Stimulated activated CD8-positive, alpha-beta memory T cell treated with anti-CD3 and anti-CD28 coated beads, Interleukin-4, amount 100 ng/mL, for 4 hours (primary cell): ENCODE results near the gene FBXL2.
"Not testable (repeated sequence)": the region's sequence is repeated elsewhere in the genome, so short reads cannot be mapped to it uniquely, and the experiment has no call there.

Source experiments
- DNase-seq, 2 donors: peaks; one replicate each; pipeline ENCODE4 v3.0.0-alpha.2; 2020; ENCODE audit warnings: low read depth in 2 of 2, low spot score in 1 of 2

FBXL2 gene

GRCh38 chr3:33383951-33384350, 106.7 kb downstream of the FBXL2 start:
- DNase-seq, result no peak

- no peak for DNase-seq
These were observed 108.2 kb downstream of the FBXL2 start for GRCh38 chr3:33385423-33385822.

- DNase-seq, result no peak
These were observed 109.4 kb downstream of the FBXL2 start for GRCh38 chr3:33386631-33387030.

- no peak for DNase-seq
These were observed 111.3 kb downstream of the FBXL2 start for GRCh38 chr3:33388374-33389100.

- no peak for DNase-seq
These were observed 112.7 kb downstream of the FBXL2 start for GRCh38 chr3:33389908-33390307.

GRCh38 chr3:33391255-33391995, 114.2 kb downstream of the FBXL2 start:
- DNase-seq, result no peak

GRCh38 chr3:33392144-33392543, 114.9 kb downstream of the FBXL2 start:
- DNase-seq, result no peak

GRCh38 chr3:33392703-33393125, 115.5 kb downstream of the FBXL2 start:
- no peak for DNase-seq

- DNase-seq, result no peak
These were observed 117.3 kb downstream of the FBXL2 start for GRCh38 chr3:33394403-33395054.

- no peak for DNase-seq
These were observed 118.7 kb downstream of the FBXL2 start for GRCh38 chr3:33395900-33396299.

- no peak for DNase-seq
These were observed 121.2 kb downstream of the FBXL2 start for GRCh38 chr3:33398410-33398809.

GRCh38 chr3:33401781-33402180, 124.5 kb downstream of the FBXL2 start:
- DNase-seq, result no peak

GRCh38 chr3:33402936-33403335, 125.7 kb downstream of the FBXL2 start:
- DNase-seq, result no peak

- DNase-seq, result no peak
These were observed 126.5 kb downstream of the FBXL2 start for GRCh38 chr3:33403756-33404155.

GRCh38 chr3:33410816-33411215, 133.6 kb downstream of the FBXL2 start:
- DNase-seq, result not testable (repeated sequence)

GRCh38 chr3:33417066-33417673, 139.9 kb downstream of the FBXL2 start:
- no peak for DNase-seq

- no peak for DNase-seq
These were observed 142.7 kb downstream of the FBXL2 start for GRCh38 chr3:33419948-33420347.

- DNase-seq, result no peak
These were observed 143.7 kb downstream of the FBXL2 start for GRCh38 chr3:33420966-33421365.

- no peak for DNase-seq
These were observed 147.6 kb downstream of the FBXL2 start for GRCh38 chr3:33424606-33425452.

- DNase-seq, result no peak
These were observed 148.2 kb downstream of the FBXL2 start for GRCh38 chr3:33425453-33425852.

GRCh38 chr3:33426068-33426467, 148.8 kb downstream of the FBXL2 start:
- no peak for DNase-seq
